Vagina (tissue), 2 donors: Measurements from ENCODE around the gene ITGAE. TPM values are rescaled to one million over a fixed set of nuclear protein-coding genes. Genes with fewer than 3 reads are reported as not detected.

Experiments used
- DNase-seq, 2 donors: peaks; one replicate each; pipeline ENCODE4 v3.0.0-alpha.2; 2017; ENCODE audit errors: extremely low spot score in 2 of 2
- H3K27ac ChIP-seq: fragments of 200-600 bp; sonication (generic); one replicate; pipeline ENCODE4 v1.5.1; 2019
- H3K27me3 ChIP-seq: fragments of 200-600 bp; sonication (generic); one replicate; pipeline ENCODE4 v1.5.1; 2019
- H3K36me3 ChIP-seq, 2 donors: fragments of 200-600 bp; sonication (generic); one replicate each; pipeline ENCODE4 v1.5.1; 2017 to 2019
- H3K4me1 ChIP-seq: fragments of 200-600 bp; sonication (generic); one replicate; pipeline ENCODE4 v1.5.1; 2019
- H3K4me3 ChIP-seq, 2 donors: fragments of 200-600 bp; sonication (generic); 1 replicate in 1 of 2; 2 replicates in 1 of 2; pipeline ENCODE4 v1.5.1; 2016 to 2019
- H3K9me3 ChIP-seq: fragments of 200-600 bp; sonication (generic); one replicate; pipeline ENCODE4 v1.5.1; 2019
- CTCF ChIP-seq, 3 experiments: fragments of 450-650 bp in 2 of 3; fragments of 200-600 bp in 1 of 3; sonication (generic) in 1 of 3; IDR thresholded peaks; one replicate each; pipeline ENCODE4 v1.5.1; 2017 to 2019; ENCODE audit warnings: antibody characterized with exemption in 3 of 3, mild to moderate bottlenecking in 2 of 3, moderate library complexity in 2 of 3
- POLR2A ChIP-seq, 2 donors: fragments of 450-650 bp; IDR thresholded peaks; one replicate each; pipeline ENCODE4 v1.6.1; 2017; ENCODE audit warnings: antibody characterized with exemption in 2 of 2, mild to moderate bottlenecking in 2 of 2, moderate library complexity in 2 of 2
- POLR2AphosphoS5 ChIP-seq, 2 donors: sonication (generic); formaldehyde crosslinking; IDR thresholded peaks; one replicate each; pipeline ENCODE4 v1.9.0; 2017; ENCODE audit warnings: antibody characterized with exemption in 2 of 2, mild to moderate bottlenecking in 2 of 2, low read depth in 1 of 2; ENCODE audit not compliant: insufficient read depth in 1 of 2
- intact Hi-C: fragments of 100-400 bp; cut with DNase I; formaldehyde crosslinking; loops from one replicate; pipeline ENCODE4 v1.15.1; 2023
- total RNA-seq: library from RNA; depleted of rRNA; stranded (reverse); fragments of >200 nt; gene quantifications from one replicate; pipeline ENCODE4 v1.2.3, GENCODE V29; 2016

ITGAE gene
- total RNA-seq: 30.9 TPM

DNA sequence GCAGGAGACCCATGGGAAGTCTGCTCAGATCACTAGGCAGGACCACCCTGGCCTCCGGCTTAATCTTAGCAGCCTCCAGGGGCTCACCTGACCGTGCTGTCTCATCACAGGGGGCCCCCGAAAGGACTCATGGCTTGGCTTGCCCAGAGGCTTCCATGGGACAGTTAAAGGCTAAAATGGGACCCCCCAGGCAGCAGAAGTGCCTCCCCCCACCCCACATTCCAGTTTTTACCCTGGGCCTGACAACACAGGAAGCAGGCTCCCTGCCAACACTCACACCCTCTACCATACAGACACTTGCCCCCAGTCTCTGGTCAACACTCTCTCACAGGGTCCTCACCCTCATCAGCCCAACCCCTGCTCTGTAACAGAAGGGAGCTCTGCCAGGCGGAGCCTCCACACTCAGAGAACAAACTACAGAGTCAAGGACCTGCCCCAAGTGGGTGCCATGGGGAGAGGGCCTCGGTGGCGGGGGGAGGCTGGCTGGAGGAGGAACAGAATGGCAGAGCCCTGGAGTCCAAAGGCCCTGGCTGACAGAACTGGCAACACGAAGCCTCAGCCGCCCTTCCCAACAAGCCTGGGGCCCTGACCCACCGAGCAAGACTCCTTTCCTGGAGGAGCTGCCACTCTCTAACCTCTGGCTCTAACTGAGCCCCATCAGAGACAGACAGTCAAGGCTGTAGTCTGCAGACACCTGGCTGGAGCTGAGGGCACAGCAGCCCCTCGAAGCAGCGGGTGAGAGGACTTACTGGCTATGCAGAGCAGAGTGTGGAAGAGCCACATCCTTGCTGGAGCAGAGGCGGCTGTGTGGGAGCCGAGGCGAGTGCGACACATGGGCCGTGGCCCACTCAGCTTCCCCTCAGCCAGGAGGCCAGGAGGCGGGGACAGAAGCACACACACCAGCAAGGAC, at the start of gene ITGAE:
Gene ITGAE, minus strand, starts transcription at position 827 of the 910 bp plus-strand sequence. Its CDS starts 44 bp downstream, at position 783.
- H3K27me3 ChIP-seq: no peaks in the 10 kb centered on the region
- H3K4me3 ChIP-seq: no peak within 1 kb of the TSS
- intact Hi-C loops: no loop called here
- no peaks in the 10 kb centered on the region for H3K9me3 ChIP-seq
- no peaks in the 10 kb centered on the region for H3K4me1 ChIP-seq
- DNase-seq: no peak
- no peaks in the 10 kb centered on the region for H3K36me3 ChIP-seq
- TF ChIP-seq CTCF (IDR thresholded peaks at IDR 0.05) (no peak), POLR2AphosphoS5 (IDR thresholded peaks at IDR 0.05; ENCODE audit: insufficient read depth in 1 of 2, low read depth in 1 of 2) (no peak)
- H3K27ac ChIP-seq: peak within 1 kb of the TSS; percentile 67

DNA sequence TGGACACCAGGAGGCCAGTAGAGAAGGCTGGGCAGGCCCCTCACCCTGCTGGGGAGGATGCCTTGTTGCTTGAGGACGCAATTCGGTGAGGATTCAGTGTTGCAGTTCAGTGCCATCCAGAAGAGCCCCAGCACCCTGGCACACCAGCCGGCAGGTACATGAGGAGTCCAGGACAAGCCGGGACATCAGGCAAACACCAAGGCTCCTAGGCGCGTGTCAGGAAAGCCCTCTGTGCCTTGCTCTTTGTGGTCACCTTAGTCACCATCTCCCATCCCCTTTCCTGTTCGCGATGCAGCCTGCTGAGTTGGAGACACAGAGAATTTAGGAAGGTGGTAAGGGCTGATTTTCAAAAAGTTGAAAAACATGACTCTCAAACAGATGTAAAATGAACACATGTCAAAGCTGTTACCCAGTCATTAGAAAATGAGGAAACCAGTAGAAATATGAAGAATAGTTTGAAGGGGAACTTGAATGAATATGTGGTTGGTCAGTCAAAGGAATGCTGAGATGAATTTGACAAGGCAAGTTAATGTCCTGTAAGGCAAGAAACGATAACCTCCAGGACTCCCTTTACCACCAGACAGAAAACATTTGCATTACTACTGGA, 47.3 kb upstream of the ITGAE start:
- no peaks in the 10 kb centered on the region for H3K9me3 ChIP-seq
- intact Hi-C loops: no loop called here
- DNase-seq: no peak

DNA sequence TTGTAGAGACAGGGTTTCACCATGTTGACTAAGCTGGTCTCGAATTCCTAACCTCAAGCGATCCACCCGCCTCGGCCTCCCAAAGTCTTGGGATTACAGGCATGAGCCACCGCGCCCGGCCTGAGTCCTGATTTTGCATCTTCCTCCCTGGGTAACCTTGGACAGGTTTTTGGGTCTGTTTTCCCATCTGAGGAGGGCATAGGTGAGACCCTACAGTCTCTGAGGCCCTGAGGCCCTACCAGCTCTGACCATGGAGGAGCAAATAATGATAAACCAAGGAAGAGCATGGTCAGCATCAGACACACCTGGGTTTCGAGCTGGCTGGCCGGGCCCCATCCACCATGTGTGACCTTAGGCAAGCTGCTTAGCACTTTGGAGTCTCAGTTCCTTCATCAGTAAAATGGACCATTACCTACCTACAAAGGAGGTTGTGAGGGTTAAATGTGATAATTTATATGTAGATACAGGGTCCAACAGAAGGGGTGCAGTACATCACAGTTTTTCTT, 46.2 kb upstream of the ITGAE start:
- H3K27ac ChIP-seq: no peak overlapping the region
- no peak for DNase-seq
- no peak overlapping the region for H3K4me3 ChIP-seq
- H3K27me3 ChIP-seq: no peaks in the 10 kb centered on the region
- H3K36me3 ChIP-seq: peaks cover 0 to 19% of the 10 kb centered on the region in 2 donors
- no peaks in the 10 kb centered on the region for H3K9me3 ChIP-seq
- intact Hi-C loops: no loop called here
- TF ChIP-seq CTCF (IDR thresholded peaks at IDR 0.05) (no peak), POLR2AphosphoS5 (IDR thresholded peaks at IDR 0.05; ENCODE audit: insufficient read depth in 1 of 2, low read depth in 1 of 2) (no peak), POLR2A (IDR thresholded peaks at IDR 0.05) (no peak)
- peaks cover 23% of the 10 kb centered on the region for H3K4me1 ChIP-seq

More for the DNA sequence above, 47.3 kb upstream of the ITGAE start:
- Histone ChIP-seq H3K4me1 (peaks cover 21% of the 10 kb centered on the region), H3K27me3 (no peaks in the 10 kb centered on the region), H3K4me3 (no peak overlapping the region), H3K27ac (no peak overlapping the region), H3K36me3 (peaks cover 0 to 10% of the 10 kb centered on the region in 2 donors)
- TF ChIP-seq POLR2AphosphoS5 (IDR thresholded peaks at IDR 0.05; ENCODE audit: insufficient read depth in 1 of 2, low read depth in 1 of 2): no peak
- TF ChIP-seq CTCF (IDR thresholded peaks at IDR 0.05): no peak
- TF ChIP-seq POLR2A (IDR thresholded peaks at IDR 0.05): no peak

DNA sequence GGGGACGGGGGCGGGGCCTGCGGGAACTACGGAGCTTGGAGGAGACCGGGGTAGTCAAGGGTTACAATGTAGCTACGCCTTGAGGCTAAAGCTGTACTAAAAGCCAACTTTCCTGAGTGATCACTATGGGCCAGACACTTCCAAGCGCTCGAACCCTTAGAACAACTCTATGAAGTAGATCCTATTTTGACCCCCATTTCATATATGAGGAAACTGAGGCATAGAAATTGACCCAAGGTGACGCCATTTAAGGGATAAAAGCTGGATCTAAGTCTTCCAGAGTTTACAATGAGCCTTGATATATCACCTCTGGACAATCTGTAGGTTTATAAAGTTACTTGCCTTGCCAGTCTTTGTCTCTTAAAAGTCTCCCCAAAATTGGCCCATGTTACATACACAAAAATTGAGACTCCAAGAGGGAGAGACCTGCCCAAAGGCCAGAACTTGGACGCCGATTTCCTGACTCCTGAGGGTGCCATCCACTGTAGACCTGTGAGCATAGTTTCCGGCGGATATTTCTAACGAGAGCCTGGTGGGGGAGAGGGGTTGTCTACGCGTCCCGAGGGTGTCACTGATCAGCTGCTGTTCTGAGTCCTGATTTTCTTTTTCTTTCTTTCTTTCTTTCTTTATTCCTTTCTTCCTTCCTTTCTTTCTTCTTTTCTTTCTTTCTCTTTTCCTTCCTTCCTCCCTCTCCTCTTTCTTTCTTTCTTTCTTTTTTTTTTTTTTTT, 45.6 kb upstream of the ITGAE start:
- Histone ChIP-seq H3K36me3 (peaks cover 0 to 24% of the 10 kb centered on the region in 2 donors), H3K4me3 (peak overlapping the region; percentile 89 to 95), H3K4me1 (peaks cover 23% of the 10 kb centered on the region), H3K9me3 (no peaks in the 10 kb centered on the region), H3K27ac (no peak overlapping the region), H3K27me3 (no peaks in the 10 kb centered on the region)
- TF ChIP-seq POLR2A (IDR thresholded peaks at IDR 0.05) (no peak), CTCF (IDR thresholded peaks at IDR 0.05) (no peak), POLR2AphosphoS5 (IDR thresholded peaks at IDR 0.05; ENCODE audit: insufficient read depth in 1 of 2, low read depth in 1 of 2) (no peak)
- DNase-seq: no peak
- intact Hi-C loops: no loop called here
